NCI-H748 treated with DMSO at 0.1 percent for 48 hours (cell line): ENCODE data around the gene COP1.
"Not testable (repeated sequence)": the region's sequence is repeated elsewhere in the genome, so short reads cannot be mapped to it uniquely, and the experiment has no call there.

ENCODE experiments used
- DNase-seq: peaks from one replicate; lab custom pipeline; 2025; lab: John Stamatoyannopoulos, UW

The COP1 gene

DNA sequence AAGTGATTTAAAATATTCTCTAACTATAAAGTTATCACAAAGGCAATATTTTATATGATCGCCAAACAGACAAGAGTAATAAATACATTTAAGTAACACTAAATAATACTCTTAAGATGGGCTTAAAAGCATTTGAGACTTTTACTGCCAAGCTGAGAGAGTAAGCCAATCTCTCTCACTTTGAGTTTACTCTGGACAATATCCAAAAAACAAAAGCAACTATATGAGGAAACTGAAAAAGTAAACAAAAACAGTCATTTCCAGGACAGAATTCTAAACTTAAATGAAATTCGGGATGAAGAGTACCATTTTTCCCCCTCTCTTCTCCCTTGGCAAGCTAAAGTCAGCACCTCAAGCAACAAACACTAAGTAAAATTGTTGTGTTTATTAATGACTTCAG lies 173.2 kb downstream of the COP1 start:
- DNase-seq, result no peak

DNA sequence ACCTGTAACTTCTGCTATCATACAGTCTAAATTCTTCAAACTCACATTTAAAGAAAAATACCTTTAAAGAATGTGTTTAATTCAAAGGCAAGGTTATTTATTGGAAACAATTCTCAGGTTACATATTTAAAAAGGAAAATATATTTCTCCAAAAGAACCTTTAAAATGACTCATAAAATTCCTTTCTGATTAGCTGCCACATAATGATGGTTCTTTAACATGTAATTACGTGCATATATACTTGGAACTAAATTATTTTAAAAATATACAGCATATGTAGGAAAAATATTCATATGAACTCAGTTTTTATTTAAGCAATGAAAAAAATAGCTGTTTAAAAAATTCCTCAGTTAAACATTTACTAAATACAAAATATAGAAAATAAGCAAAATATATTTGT lies 173.6 kb downstream of the COP1 start:
- DNase-seq, result no peak

DNA sequence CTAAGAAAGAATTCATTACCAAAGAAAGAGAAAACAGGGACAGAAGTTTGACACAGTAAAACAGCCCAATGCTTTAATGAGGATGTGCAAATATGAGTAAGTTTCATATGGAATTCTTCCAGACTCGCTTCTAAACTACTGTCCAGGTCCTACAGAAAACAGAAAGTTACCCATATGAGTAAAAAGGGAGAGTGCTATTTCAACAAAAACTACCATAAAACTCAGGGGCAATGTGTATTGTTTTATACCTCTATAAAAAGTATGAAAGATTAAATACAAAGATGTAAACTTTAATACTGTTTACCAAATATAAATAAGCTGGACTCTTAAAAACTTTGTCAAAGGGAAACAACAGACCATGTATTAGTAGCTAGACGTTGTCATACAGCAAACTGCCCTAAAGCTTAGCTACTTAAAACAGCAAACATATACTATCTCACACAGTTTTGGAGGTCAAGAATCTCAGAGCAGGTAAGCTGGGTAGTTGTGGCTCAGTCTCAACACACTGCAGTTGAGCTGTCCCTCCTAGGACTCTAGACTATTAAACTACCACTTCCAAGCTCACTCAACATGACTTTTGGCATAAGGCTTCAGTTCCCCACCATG lies 174.9 kb downstream of the COP1 start:
- DNase-seq, result no peak

GRCh38 chr1:176029609-176030008 lies 177.5 kb downstream of the COP1 start:
- no peak for DNase-seq

DNA sequence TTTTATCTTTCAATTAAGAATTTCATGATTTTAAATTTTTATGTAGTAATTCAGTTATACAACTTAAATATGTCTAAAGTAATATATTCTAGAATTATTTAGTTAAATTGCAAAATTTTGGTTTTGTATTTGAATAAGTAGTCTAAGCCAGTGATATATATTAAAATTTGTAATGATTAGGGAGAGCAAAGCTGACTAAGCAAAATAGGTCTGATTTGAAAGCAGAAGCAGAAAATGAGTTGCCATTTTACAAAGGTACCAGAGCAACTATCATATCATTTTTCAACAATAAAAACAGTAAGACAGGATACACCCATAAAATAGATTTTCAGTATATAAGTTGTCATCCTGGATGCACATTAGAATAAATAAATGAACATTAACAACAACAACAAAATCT lies 177.9 kb downstream of the COP1 start:
- no peak for DNase-seq

DNA sequence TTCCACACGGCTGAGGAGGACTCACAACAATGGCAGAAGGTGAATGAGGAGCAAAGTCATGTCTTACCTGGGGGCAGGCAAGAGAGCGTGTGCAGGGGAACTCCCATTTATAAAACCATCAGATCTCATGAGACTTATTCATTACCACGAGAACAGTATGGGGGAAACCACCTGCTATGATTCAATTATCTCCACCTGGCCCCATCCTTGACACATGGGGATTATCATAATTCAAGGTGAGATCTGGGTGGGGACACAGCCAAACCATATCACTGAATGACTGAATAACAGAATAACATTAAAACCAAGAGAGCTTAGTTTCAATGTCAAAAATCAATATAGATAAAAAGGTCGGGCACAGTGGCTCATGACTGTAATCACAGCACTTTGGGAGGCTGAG lies 179.2 kb downstream of the COP1 start:
- not testable (repeated sequence) for DNase-seq

DNA sequence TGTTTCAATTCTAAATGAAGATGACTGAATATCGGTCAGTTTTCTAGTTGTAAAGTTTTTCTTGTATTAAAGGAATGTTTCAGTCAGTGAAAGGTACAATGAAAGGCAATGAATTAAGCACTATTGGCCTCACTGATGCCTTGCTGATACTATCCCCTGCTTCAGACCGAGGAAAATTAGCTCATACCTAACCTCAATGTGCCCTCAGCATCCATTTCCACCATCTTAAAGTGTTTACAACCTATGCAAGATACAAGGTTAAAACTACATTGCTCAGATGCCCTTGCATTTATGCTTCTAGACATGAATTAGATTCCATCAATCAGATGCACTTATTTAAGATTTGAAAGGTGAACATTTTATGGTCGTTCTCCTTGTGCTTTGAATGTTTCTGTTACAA lies 184.5 kb downstream of the COP1 start:
- no peak for DNase-seq

DNA sequence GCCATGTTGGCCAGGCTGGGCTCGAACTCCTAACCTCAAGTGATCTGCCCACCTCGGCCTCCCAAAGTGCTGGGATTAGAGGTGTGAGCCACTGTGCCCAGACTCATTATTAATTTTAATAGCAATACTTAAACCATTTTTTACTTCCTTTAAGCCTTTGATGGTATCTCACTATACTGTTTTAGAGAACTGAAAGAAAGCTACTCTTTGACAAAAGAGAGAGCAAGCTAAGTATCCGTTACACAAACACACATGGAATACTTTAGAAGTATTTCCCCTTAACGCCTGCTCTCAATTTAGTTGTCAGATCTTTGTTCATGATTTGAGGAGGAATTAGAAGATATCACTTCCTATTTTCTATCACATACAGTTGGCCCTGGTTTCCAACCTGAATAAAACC lies 189.4 kb downstream of the COP1 start:
- DNase-seq, result no peak

GRCh38 chr1:176009951-176010350 lies 197.1 kb downstream of the COP1 start:
- DNase-seq, result no peak

DNA sequence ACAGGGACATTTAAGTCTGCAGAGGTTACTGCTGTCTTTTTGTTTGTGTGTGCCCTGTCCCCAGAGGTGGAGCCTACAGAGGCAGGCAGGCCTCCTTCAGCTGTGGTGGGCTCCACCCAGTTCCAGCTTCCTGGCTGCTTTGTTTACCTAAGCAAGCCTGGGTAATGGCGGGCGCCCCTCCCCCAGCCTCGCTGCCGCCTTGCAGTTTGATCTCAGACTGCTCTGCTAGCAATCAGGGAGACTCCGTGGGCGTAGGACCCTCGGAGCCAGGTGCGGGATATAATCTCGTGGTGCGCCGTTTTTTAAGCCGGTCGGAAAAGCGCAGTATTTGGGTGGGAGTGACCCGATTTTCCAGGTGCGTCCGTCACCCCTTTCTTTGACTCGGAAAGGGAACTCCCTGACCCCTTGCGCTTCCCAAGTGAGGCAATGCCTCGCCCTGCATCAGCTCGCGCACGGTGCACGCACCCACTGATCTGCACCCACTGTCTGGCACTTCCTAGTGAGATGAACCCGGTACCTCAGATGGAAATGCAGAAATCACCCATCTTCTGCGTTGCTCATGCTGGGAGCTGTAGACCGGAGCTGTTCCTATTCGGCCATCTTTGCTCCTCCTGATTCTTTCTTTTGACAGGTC lies 199.2 kb downstream of the COP1 start:
- DNase-seq, result not testable (repeated sequence)

- DNase-seq, result not testable (repeated sequence)
Measured at GRCh38 chr1:175994660-175995059, 212.4 kb downstream of the COP1 start.

- not testable (repeated sequence) for DNase-seq
Measured at GRCh38 chr1:175992825-175993224, 214.3 kb downstream of the COP1 start.

DNA sequence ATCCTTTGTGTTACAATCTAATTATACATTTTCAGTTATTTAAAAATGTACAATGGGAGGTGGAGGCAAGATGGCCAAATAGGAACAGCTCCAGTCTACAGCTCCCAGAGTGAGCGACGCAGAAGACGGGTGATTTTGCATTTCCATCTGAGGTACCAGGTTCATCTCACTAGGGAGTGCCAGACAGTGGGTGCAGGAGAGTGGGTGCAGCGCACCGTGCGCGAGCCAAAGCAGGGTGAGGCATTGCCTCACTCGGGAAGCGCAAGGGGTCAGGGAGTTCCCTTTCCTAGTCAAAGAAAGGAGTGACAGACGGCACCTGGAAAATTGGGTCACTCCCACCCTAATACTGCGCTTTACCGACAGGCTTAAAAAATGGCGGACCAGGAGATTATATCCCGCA lies 214.9 kb downstream of the COP1 start:
- DNase-seq, result not testable (repeated sequence)

DNA sequence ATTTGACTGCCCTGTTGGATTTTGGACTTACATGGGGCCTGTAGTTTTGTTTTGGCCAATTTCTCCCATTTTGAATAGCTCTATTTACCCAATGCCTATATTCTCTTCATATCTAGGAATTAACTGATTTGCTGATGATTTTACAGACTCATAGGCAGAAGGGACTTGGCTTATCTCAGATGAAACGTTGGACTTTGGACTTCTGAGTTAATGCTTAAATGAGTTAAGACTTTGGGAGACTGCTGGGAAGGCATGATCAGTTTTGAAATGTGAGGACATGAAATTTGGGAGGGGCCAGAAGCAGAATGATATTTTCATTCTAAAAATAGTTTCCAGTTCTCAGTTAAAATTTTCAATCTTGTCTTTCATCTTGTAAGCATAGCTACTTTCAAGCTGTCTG lies 222.3 kb downstream of the COP1 start:
- DNase-seq, result no peak

- DNase-seq, result no peak
Measured at GRCh38 chr1:175984057-175984812, 222.9 kb downstream of the COP1 start.

- DNase-seq, result not testable (repeated sequence)
Measured at GRCh38 chr1:175983363-175983762, 223.7 kb downstream of the COP1 start.

DNA sequence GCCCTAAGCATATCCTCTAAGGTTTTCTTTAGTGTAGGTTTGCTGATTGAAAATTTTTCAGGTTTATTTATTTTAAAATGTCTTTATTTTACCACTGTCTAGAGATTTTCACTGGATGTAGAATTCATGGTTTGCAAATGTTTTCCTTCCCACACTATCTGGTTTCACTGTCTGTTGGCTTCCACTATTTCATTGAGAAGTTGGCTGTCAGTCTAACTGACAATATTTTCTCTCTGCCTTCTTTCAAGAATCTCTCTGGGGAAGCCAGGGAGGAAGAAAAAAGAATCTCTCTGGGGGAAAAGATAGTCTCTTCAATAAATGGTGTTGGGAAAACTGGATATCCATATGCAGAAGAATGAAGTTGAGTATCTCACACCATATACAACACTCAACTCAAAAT lies 226.0 kb downstream of the COP1 start:
- DNase-seq, result no peak

DNA sequence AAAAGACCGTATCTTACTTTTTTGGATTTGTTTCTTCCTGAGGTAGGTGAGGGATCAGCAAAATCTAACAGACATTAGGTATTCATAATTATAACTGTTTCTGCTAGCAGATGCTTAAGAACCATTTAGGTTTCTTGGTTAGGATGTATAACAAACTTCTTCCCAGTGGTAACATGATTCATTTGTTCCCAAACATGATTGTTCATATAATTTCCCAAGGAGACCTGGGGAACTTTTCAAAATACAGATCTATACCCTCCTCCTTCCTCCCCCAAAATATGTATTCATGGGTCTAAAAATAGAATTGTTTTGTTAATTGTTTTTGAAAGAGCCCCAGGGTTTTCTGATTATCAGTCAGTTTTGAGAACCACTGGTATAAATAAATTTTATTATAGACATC lies 228.2 kb downstream of the COP1 start:
- no peak for DNase-seq

DNA sequence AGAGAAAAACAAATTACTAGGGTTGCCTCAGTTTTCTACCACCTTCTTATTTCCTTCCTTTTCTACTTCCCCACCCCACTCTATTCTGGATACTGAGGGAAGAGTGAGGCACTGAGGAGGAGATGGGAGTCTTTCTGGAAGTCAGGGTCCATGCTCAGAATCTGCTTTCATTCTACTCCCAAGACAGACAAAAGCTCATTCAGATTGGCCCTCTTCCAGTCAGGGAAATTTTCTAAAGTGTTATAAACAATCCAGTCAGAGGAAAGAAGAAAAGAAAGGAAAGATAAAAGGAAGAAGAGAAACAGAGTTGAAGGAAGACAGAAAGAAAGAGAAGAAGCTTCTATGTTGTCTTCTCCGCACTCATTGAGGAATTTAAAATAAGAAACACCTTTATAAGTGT lies 228.6 kb downstream of the COP1 start:
- no peak for DNase-seq

DNA sequence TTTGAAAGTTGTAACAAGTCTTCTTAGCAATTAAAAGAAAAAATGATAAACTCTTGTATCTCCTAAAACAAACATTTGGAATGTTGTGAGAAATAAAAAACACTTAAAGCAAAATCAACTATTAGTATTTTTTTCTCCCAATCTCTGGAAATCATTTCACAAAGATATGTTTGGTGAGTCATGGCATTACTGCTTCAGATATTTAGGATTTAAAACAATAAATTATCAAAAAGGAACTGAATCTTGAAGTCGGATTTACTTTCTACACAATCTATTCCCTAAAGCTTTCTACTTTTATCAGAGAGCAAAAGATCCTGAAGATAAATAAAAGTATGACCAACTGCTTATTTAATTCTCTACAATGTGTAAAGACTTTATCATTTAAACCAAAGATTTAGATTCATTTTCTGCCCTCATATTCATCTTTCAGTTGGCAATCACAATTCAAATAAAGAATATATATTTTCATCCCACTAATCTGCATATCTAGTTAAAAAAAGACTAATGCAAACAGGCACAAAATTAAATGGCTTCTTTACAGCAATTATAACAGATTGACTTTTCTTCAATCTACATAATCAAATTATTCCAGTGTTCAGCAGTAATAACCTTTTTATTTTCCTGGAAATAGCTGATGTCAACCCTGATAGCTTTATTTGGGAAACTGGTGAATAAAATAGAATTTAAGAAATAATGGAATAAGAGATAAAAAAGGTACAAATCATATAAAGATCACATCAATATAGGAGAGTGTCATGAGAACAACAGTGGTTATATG lies 230.0 kb downstream of the COP1 start:
- DNase-seq, result no peak

DNA sequence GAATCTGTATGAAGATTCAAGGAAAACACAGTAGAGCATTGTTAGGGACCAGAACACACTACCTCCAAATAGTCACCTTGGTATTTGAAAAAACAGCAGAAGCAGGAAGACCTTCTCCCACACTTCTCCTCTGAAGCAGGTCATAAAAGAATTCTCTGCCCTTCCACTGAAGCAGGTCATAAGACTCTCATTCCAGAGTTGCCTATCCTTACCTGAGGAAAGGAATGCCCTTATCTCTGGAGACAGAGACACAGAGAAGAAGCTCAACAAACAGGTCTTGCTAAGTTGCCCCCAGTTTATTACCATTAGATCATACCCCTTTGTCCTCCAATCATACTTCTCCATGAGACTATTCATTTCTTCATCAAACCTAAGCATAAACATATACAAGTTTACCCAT lies 237.9 kb downstream of the COP1 start:
- no peak for DNase-seq

DNA sequence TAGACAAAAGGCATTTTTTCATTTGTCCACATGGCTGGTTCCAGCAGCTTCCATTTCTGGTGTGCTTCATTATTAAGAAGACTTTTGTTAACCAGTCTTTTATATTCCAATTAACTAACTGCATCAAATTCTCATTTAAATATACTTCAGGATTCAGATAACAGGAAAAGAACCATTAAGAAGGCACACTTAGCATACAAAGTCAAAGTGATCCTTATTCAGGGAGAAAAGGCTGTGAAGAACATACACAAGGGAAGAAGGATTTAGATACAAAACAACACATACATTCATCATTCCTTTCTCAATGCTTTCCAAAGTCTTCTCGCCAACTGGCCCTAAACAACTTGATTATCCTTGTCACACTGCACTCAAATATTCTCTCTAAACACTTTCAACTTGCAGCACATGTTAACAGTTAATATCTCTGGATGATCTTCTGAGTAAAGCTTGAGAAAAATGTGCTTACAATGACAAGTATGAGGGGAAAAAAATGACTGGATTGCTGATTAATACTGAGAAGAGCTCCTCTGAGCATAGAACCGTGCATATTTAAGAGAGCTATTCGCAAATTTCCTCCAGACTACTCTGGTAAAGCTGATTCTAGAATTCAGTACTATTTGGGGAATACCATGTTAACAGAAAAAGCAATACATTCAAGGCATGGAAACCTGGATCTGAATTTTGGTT lies 238.5 kb downstream of the COP1 start:
- DNase-seq, result no peak
